Loucy (cell line): ENCODE measurements around the gene GPN1.

Experiments used
- EZH2phosphoT487 ChIP-seq: fragments of 200-600 bp; IDR thresholded peaks from 2 replicates; pipeline ENCODE4 v1.6.1; 2018; ENCODE audit warnings: antibody characterized with exemption, mild to moderate bottlenecking, moderate library complexity, borderline replicate concordance
- TF ChIP-seq, protein P1 (sequence below): fragments of 200-600 bp; sonication (generic); conservative IDR thresholded peaks from 2 replicates; pipeline ENCODE4 v1.5.1; 2014; ENCODE audit warnings: mild to moderate bottlenecking, antibody characterized with exemption, low read length

DNA sequence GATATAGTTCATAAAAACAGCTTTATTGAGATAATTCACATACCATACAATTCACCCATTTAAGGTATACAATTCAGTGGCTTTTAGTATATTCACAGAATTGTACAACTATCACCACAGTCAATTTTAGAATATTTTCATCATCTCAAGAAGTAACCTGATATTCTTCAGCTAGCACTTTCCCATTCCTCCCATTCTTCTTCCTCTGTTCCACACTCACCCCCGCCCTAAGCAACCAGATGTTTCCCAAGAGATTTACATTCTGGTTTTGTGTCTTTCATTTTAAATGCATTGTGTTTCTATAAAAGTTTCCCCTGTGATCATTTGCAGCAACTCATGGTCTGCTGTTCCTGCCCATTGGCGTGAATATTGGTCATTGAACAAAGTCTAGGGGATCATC, 5.4 kb downstream of the GPN1 start:
- TF ChIP-seq, protein P1, sequence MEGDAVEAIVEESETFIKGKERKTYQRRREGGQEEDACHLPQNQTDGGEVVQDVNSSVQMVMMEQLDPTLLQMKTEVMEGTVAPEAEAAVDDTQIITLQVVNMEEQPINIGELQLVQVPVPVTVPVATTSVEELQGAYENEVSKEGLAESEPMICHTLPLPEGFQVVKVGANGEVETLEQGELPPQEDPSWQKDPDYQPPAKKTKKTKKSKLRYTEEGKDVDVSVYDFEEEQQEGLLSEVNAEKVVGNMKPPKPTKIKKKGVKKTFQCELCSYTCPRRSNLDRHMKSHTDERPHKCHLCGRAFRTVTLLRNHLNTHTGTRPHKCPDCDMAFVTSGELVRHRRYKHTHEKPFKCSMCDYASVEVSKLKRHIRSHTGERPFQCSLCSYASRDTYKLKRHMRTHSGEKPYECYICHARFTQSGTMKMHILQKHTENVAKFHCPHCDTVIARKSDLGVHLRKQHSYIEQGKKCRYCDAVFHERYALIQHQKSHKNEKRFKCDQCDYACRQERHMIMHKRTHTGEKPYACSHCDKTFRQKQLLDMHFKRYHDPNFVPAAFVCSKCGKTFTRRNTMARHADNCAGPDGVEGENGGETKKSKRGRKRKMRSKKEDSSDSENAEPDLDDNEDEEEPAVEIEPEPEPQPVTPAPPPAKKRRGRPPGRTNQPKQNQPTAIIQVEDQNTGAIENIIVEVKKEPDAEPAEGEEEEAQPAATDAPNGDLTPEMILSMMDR: no peak
- TF ChIP-seq EZH2phosphoT487: no peak
